Right ventricle myocardium superior (tissue), 1 donor: Measurements from ENCODE around the gene LPAR6. TPM values are rescaled to one million over a fixed set of nuclear protein-coding genes. Genes with fewer than 3 reads are reported as not detected.

Source experiments
- ATAC-seq: fragments of 200-7000 bp; cut with Tn5 transposase; one replicate; pipeline ENCODE4 v1.9.1; 2020; ENCODE audit warnings: mild to moderate bottlenecking; ENCODE audit not compliant: poor library complexity
- DNase-seq: peaks from one replicate; pipeline ENCODE4 v3.0.0-alpha.2; 2020
- intact Hi-C: fragments of 100-400 bp; cut with DNase I; formaldehyde crosslinking; loops from one replicate; pipeline ENCODE4 v1.11.2; 2022
- total RNA-seq: library from RNA; stranded (reverse); fragmentation: NEBNext Ultra II Directional; extraction: Animal tissue kit (Norgen Biotek cat#: 25700); gene quantifications from one replicate; pipeline ENCODE4 v1.2.1, GENCODE V29; 2021
- donor health status: DM: no; HTN: yes; CAD: no; lungs with severe emphysema.

The LPAR6 gene
- total RNA-seq, 1 donor from 2014 or later: 10.3 TPM

GRCh38 chr13:48393030-48393697 lies 19.7 kb downstream of the LPAR6 start:
- intact Hi-C loops: no loop called here
- ATAC-seq: no peak
- no peak for DNase-seq

GRCh38 chr13:48391257-48391656 lies 21.7 kb downstream of the LPAR6 start:
- no peak for ATAC-seq
- no peak for DNase-seq
- intact Hi-C loops: no loop called here

- intact Hi-C loops: no loop called here
- ATAC-seq (no peak), DNase-seq (no peak)
Measured at GRCh38 chr13:48386816-48387215, 26.1 kb downstream of the LPAR6 start.

- DNase-seq (no peak), ATAC-seq (no peak)
- intact Hi-C loops: no loop called here
Measured at GRCh38 chr13:48383384-48383783, 29.5 kb downstream of the LPAR6 start.

GRCh38 chr13:48380581-48380980 lies 32.3 kb downstream of the LPAR6 start:
- intact Hi-C loops: no loop called here
- ATAC-seq (no peak), DNase-seq (no peak)

- intact Hi-C loops: no loop called here
- no peak for ATAC-seq
Measured at GRCh38 chr13:48377857-48378256, 35.1 kb downstream of the LPAR6 start.

GRCh38 chr13:48370815-48371214 lies 42.1 kb downstream of the LPAR6 start:
- ATAC-seq: no peak
- intact Hi-C loops: no loop called here
- DNase-seq: no peak

More at GRCh38 chr13:48377857-48378256, 35.1 kb downstream of the LPAR6 start:
- no peak for DNase-seq

- intact Hi-C loops: no loop called here
- DNase-seq: no peak
- ATAC-seq: no peak
Measured at GRCh38 chr13:48369988-48370387, 42.9 kb downstream of the LPAR6 start.

Other genes starting within 250 kb of the LPAR6 start
- 516 TPM for gene ITM2B, start 179.9 kb downstream of the LPAR6 start, total RNA-seq
- 24.4 TPM for gene RB1, start 109.4 kb downstream of the LPAR6 start, total RNA-seq
- gene RCBTB2, start 120.0 kb upstream of the LPAR6 start, total RNA-seq: 16.6 TPM
- 9.3 TPM for gene CYSLTR2, start 240.8 kb upstream of the LPAR6 start, total RNA-seq